ENCODE results near the gene MDM2. TPM values are rescaled to one million over a fixed set of nuclear protein-coding genes. Genes with fewer than 3 reads are reported as not detected.

The MDM2 gene
- total RNA-seq, 1 experiment from 2014 or later, result 95.2 TPM

DNA sequence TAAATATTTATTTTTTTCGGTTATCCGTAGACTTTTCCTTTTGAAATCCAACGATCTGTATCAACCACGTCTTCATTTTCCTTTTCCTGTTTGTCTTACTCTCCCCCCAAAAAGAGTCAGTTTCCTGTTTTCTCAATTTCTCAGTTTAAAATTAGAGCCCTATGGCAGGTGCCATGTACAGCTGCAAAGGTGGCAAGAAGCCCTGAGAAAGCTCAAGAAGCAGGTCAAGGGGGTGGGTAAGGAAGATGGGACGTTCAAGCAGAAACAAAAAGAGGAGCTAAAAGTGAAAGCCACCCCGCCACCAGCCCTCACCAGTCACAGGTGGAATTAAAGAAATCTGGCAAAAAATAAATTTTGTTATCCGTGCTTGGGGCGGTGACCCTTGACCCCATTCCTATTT lies 35.3 kb upstream of the MDM2 start:
- H3K79me2 ChIP-seq (ENCODE audit: low read depth), result no peaks in the 10 kb centered on the region
- no peaks in the 10 kb centered on the region for H3K36me3 ChIP-seq (ENCODE audit: low read depth)
- intact Hi-C loops (cut with micrococcal nuclease; ENCODE audit: unreplicated experiment), result no loop called here
- TF ChIP-seq, protein P1, sequence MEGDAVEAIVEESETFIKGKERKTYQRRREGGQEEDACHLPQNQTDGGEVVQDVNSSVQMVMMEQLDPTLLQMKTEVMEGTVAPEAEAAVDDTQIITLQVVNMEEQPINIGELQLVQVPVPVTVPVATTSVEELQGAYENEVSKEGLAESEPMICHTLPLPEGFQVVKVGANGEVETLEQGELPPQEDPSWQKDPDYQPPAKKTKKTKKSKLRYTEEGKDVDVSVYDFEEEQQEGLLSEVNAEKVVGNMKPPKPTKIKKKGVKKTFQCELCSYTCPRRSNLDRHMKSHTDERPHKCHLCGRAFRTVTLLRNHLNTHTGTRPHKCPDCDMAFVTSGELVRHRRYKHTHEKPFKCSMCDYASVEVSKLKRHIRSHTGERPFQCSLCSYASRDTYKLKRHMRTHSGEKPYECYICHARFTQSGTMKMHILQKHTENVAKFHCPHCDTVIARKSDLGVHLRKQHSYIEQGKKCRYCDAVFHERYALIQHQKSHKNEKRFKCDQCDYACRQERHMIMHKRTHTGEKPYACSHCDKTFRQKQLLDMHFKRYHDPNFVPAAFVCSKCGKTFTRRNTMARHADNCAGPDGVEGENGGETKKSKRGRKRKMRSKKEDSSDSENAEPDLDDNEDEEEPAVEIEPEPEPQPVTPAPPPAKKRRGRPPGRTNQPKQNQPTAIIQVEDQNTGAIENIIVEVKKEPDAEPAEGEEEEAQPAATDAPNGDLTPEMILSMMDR (conservative IDR thresholded peaks at IDR 0.05), result no peak
- TF ChIP-seq EZH2 (IDR thresholded peaks at IDR 0.05; ENCODE audit: low read depth), result no peak
- no TSS peak for BruUV-seq (replicated peaks)
- no peaks in the 10 kb centered on the region for H3K4me1 ChIP-seq (replicated peaks; ENCODE audit: insufficient read depth)
- no peak overlapping the region for H2AFZ ChIP-seq
- no peaks in the 10 kb centered on the region for H4K20me1 ChIP-seq (ENCODE audit: insufficient read depth)
- CTCF ChIA-PET, result no interaction called here
- H3K4me3 ChIP-seq, result no peak overlapping the region
- no peaks in the 10 kb centered on the region for H3K27me3 ChIP-seq (ENCODE audit: insufficient read depth, low read depth)
- no peaks in the 10 kb centered on the region for H3K9me2 ChIP-seq (ENCODE audit: insufficient read depth)
- no peak for DNase-seq
- no peaks in the 10 kb centered on the region for H3F3A ChIP-seq (ENCODE audit: insufficient read depth, low read depth)
- POLR2A ChIA-PET (ENCODE audit: unreplicated experiment), result no interaction called here
- no peak overlapping the region for H3K27ac ChIP-seq
- H3K4me2 ChIP-seq, result no peak overlapping the region
- no peaks in the 10 kb centered on the region for H3K9me3 ChIP-seq (ENCODE audit: insufficient read depth, low read depth)

DNA sequence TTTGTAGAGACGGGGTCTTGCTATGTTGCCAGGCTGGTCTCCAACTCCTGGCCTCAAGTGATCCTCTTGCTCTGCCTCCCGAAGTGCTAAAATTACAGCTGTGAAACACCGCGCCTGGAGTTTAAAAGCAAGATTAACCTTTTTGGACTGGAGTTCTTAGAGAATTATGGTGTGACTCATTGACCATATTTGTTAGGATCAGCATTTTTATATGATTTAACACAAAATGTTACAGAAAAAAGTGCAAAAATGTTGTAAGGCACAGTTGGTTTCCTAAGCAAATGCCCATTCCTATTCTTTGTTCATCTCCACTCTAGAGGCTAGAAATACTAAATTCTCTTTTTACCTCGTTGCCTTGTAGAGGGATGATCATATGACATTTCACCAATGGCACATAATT lies 34.4 kb upstream of the MDM2 start:
- Histone ChIP-seq H3F3A (ENCODE audit: insufficient read depth, low read depth) (no peaks in the 10 kb centered on the region), H3K9me2 (ENCODE audit: insufficient read depth) (no peaks in the 10 kb centered on the region), H4K20me1 (ENCODE audit: insufficient read depth) (no peaks in the 10 kb centered on the region), H3K27ac (no peak overlapping the region), H2AFZ (no peak overlapping the region), H3K4me2 (no peak overlapping the region), H3K27me3 (ENCODE audit: insufficient read depth, low read depth) (no peaks in the 10 kb centered on the region), H3K79me2 (ENCODE audit: low read depth) (no peaks in the 10 kb centered on the region), H3K4me1 (replicated peaks; ENCODE audit: insufficient read depth) (no peaks in the 10 kb centered on the region), H3K36me3 (ENCODE audit: low read depth) (no peaks in the 10 kb centered on the region), H3K9me3 (ENCODE audit: insufficient read depth, low read depth) (no peaks in the 10 kb centered on the region), H3K4me3 (no peak overlapping the region)
- POLR2A ChIA-PET (ENCODE audit: unreplicated experiment), result no interaction called here
- intact Hi-C loops (cut with micrococcal nuclease; ENCODE audit: unreplicated experiment), result no loop called here
- CTCF ChIA-PET, result no interaction called here
- no peak for DNase-seq
- no TSS peak for BruUV-seq (replicated peaks)
- TF ChIP-seq, protein P1 (conservative IDR thresholded peaks at IDR 0.05), result no peak
- TF ChIP-seq EZH2 (IDR thresholded peaks at IDR 0.05; ENCODE audit: low read depth), result no peak

DNA sequence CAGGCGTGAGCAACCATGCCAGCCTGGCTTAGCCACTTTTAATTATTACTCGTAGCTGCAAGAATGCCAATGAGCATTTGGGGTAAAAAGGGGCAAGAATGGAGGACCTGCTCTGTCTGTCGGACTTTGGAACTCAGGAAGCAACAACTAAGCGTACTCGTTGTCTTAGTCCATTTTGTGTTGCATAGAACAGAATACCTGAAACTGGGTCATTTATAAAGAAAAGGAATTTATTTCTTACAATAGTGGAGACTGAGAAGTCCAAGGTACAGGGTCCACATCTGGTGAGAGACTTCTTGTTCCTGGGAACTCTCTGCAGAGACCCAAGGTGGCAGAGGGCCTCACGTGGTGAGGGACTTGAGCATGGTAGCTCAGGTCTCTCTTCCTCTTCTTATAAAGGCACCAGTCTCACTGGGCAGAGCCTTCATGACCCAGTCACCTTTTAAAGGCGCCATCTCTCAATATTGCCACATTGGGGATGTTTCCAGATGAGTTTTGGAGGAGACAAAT lies 32.8 kb upstream of the MDM2 start:
- ChIA-PET CTCF (no interaction called here), POLR2A (ENCODE audit: unreplicated experiment) (interaction anchor here (0.7 kb wide), 1 partner anchor 415 kb away, joined by 3 read pairs; no protein-coding TSS in a partner anchor)
- Histone ChIP-seq H3K4me2 (no peak overlapping the region), H3K9me3 (ENCODE audit: insufficient read depth, low read depth) (no peaks in the 10 kb centered on the region), H3F3A (ENCODE audit: insufficient read depth, low read depth) (no peaks in the 10 kb centered on the region), H3K27ac (no peak overlapping the region), H3K4me1 (replicated peaks; ENCODE audit: insufficient read depth) (no peaks in the 10 kb centered on the region), H2AFZ (no peak overlapping the region), H4K20me1 (ENCODE audit: insufficient read depth) (no peaks in the 10 kb centered on the region), H3K27me3 (ENCODE audit: insufficient read depth, low read depth) (no peaks in the 10 kb centered on the region), H3K36me3 (ENCODE audit: low read depth) (no peaks in the 10 kb centered on the region), H3K4me3 (no peak overlapping the region), H3K9me2 (ENCODE audit: insufficient read depth) (no peaks in the 10 kb centered on the region), H3K79me2 (ENCODE audit: low read depth) (no peaks in the 10 kb centered on the region)
- intact Hi-C loops (cut with micrococcal nuclease; ENCODE audit: unreplicated experiment), result no loop called here
- no TSS peak for BruUV-seq (replicated peaks)
- TF ChIP-seq, protein P1 (conservative IDR thresholded peaks at IDR 0.05), result no peak
- no peak for TF ChIP-seq EZH2 (IDR thresholded peaks at IDR 0.05; ENCODE audit: low read depth)
- DNase-seq, result no peak
